Stimulated activated naive CD8-positive, alpha-beta T cell treated with anti-CD3 and anti-CD28 coated beads, Interleukin-15, amount 100 ng/mL, for 72 hours (primary cell): ENCODE measurements around the gene FDX1.

Source experiments
- ATAC-seq: fragments of 150-1000 bp; cut with Tn5 transposase; 2 replicates; pipeline ENCODE4 v1.10.0; 2021; ENCODE audit warnings: mild to moderate bottlenecking, moderate library complexity
- DNase-seq, 2 donors: peaks; one replicate each; pipeline ENCODE4 v3.0.0; 2021 to 2022
- H3K27ac Mint-ChIP-seq, 2 donors: one replicate each; pipeline ENCODE4 v1.8.0; 2022; ENCODE audit warnings: mild to moderate bottlenecking in 2 of 2, mixed read lengths in 2 of 2, moderate library complexity in 2 of 2
- H3K27me3 Mint-ChIP-seq: one replicate; pipeline ENCODE4 v1.8.0; 2022; ENCODE audit warnings: mixed read lengths
- H3K4me1 Mint-ChIP-seq: one replicate; pipeline ENCODE4 v1.8.0; 2022; ENCODE audit warnings: mild to moderate bottlenecking, mixed read lengths
- H3K4me3 Mint-ChIP-seq, 2 donors: one replicate each; pipeline ENCODE4 v1.8.0; 2022; ENCODE audit warnings: mild to moderate bottlenecking in 2 of 2, mixed read lengths in 2 of 2, moderate library complexity in 1 of 2
- H3K9me3 Mint-ChIP-seq, 2 donors: one replicate each; pipeline ENCODE4 v1.8.0; 2022; ENCODE audit warnings: mixed read lengths in 2 of 2

Gene FDX1

GRCh38 chr11:110446061-110446460 lies 16.3 kb downstream of the FDX1 start:
- Mint-ChIP-seq H3K4me3 (no peak overlapping the region), H3K27ac (no peak overlapping the region), H3K9me3 (no peaks in the 10 kb centered on the region), H3K27me3 (no peaks in the 10 kb centered on the region), H3K4me1 (peaks cover 39% of the 10 kb centered on the region)
- ATAC-seq (no peak), DNase-seq (no peak)

GRCh38 chr11:110446594-110446993 lies 16.8 kb downstream of the FDX1 start:
- DNase-seq (no peak), ATAC-seq (no peak)
- Mint-ChIP-seq H3K27me3 (no peaks in the 10 kb centered on the region), H3K4me1 (peaks cover 38% of the 10 kb centered on the region), H3K27ac (no peak overlapping the region), H3K9me3 (no peaks in the 10 kb centered on the region), H3K4me3 (no peak overlapping the region)

DNA sequence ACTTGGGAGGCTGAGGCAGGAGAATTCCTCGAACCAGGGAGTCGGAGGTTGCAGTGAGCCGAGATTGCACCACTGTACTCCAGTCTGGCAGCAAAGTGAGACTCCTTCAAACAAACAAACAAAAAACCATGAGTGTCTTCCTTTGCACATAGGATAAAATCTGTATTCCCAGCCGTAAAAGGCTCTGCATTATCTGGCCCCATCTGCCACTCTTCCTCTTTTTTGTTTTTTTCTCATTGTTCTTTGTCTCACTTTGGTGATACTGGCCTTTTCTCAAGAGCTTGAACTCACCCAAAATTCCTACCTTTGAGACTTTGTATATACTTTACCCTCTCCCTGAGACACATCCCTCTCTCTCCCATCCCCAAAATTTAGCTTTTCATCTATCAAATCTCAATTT lies 17.6 kb downstream of the FDX1 start:
- H3K4me3 Mint-ChIP-seq: no peak overlapping the region
- H3K9me3 Mint-ChIP-seq: peaks cover 0 to 6% of the 10 kb centered on the region in 2 donors
- ATAC-seq (no peak), DNase-seq (no peak)
- H3K4me1 Mint-ChIP-seq: peaks cover 38% of the 10 kb centered on the region
- no peak overlapping the region for H3K27ac Mint-ChIP-seq
- no peaks in the 10 kb centered on the region for H3K27me3 Mint-ChIP-seq

DNA sequence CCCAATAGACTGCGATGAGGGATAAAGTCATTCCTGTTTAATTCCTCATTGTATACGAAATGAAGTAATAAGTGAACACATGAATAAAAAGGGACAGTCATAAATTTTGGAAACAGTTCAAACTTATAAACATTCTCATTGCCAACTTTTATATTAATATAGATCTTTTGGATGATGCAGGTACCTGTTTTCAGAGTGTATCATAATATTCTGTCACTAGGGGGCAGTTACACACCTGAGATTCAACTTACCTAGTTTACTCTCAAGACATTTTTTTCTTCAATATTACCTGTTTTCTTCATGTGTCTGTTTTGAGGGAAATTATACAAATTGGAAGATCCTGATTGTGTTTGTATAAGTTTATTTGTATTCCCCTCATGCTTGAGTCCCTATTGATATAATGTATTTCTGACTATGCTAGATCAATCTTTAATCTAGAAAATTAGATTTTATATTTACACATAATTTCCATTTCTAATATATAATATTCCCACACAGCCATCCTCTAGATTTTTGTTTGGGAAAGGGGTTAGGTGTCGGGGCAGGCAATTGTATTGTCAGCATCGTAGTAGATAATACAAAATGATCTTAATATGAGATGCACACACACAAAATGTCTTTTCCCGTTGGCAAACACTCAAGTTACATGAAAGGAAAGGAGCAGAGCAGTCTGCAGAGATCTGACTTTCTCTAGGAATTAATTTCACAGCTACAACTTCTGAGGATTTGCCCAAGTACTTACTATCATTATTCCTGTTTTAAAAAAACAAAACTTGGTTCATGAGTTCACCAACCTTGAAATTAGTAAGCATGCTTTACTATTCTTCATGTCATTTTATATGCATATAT lies 18.4 kb downstream of the FDX1 start:
- no peak for ATAC-seq
- Mint-ChIP-seq H3K27ac (no peak overlapping the region), H3K27me3 (no peaks in the 10 kb centered on the region)

GRCh38 chr11:110450246-110450645 lies 20.5 kb downstream of the FDX1 start:
- Mint-ChIP-seq H3K4me3 (no peak overlapping the region), H3K27ac (no peak overlapping the region)
- ATAC-seq: no peak

More for the DNA sequence above, 18.4 kb downstream of the FDX1 start:
- peaks cover 0 to 9% of the 10 kb centered on the region in 2 donors for H3K9me3 Mint-ChIP-seq
- DNase-seq: no peak
- H3K4me3 Mint-ChIP-seq: no peak overlapping the region
- H3K4me1 Mint-ChIP-seq: peaks cover 38% of the 10 kb centered on the region

DNA sequence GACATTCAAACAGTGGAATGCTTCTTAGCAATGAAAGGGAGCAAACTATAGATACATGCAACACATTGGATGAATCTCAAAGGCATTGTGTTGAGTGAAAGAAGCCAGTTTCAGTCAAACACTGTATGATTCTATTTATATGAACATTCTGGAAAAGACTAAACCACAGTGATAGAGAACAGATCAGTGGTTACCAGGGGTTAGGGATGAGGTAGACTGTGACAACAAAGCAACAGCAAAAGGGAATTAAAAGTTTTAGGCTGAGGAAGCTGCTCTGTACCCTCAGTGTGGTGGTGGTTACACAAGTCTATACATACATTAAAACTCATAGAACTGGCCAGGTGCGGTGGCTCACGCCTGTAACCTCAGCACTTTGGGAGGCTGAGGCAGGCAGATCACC lies 23.0 kb downstream of the FDX1 start:
- DNase-seq (peak in 1 of 2 donors; percentile 14), ATAC-seq (peak; percentile 81)
- Mint-ChIP-seq H3K27me3 (no peaks in the 10 kb centered on the region), H3K9me3 (peaks cover 0 to 9% of the 10 kb centered on the region in 2 donors), H3K27ac (no peak overlapping the region), H3K4me3 (peak overlapping the region in 1 of 2 donors; percentile 15), H3K4me1 (peaks cover 52% of the 10 kb centered on the region)

More at GRCh38 chr11:110450246-110450645, 20.5 kb downstream of the FDX1 start:
- DNase-seq: no peak
- Mint-ChIP-seq H3K4me1 (peaks cover 48% of the 10 kb centered on the region), H3K9me3 (peaks cover 0 to 9% of the 10 kb centered on the region in 2 donors), H3K27me3 (no peaks in the 10 kb centered on the region)

DNA sequence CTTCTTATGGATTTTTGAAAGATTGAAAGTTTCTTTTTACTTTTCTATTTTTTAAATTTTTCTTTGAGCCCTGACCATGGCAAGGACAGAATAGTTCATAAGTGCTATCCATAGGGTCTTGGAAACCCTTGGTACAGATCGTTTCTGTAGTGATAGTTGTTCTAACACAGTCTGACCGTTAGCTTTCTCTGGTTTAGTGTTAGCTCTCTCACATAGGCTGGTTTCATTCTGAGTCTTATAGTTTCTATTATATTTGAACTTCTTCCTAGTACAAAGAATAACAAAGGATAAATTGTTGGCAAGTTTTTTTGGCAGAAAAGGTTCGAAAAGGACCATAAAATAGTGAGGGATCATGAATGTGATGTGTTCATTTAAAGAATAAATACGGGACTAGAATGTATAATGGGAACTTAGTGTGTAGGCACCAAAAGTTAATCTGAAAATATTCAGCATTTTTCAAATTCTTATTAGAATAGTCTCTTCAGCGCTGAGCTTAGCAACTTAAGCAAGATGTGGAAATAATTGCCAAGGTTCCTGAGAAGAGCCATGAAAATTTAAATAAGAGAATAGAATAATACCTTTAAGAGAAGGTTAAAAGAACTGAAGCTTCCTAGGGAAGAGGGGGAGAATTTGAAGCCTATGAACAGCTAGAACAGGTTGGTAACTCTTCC lies 24.1 kb downstream of the FDX1 start:
- Mint-ChIP-seq H3K27ac (peak overlapping the region; percentile 52 to 71), H3K4me1 (peaks cover 49% of the 10 kb centered on the region), H3K9me3 (peaks cover 0 to 9% of the 10 kb centered on the region in 2 donors), H3K4me3 (peak overlapping the region; percentile 64 to 79), H3K27me3 (no peaks in the 10 kb centered on the region)
- no peak for DNase-seq
- peak; percentile 79 for ATAC-seq

DNA sequence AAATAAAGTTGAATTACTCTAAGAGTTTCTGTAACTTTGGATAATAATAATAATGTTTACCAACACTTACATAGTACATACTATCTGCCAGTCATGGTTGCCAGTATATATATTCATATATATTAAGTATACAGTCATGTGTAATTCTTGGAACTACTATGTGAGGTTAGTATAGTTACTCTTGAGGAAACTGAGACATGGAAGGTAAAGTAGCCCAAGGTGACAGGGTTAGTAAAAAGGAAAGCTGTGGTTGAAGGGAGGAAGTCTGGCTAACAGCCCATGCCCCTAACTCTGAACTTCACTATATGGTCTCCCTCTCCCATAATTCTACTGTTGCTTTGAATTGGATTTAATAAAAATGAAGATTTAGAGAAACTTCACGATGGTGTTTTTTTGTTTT lies 24.9 kb downstream of the FDX1 start:
- ATAC-seq (peak; percentile 83), DNase-seq (no peak)
- peaks cover 49% of the 10 kb centered on the region for H3K4me1 Mint-ChIP-seq
- H3K27ac Mint-ChIP-seq: no peak overlapping the region
- peak overlapping the region in 1 of 2 donors; percentile 79 for H3K4me3 Mint-ChIP-seq
- H3K9me3 Mint-ChIP-seq: peaks cover 0 to 9% of the 10 kb centered on the region in 2 donors
- H3K27me3 Mint-ChIP-seq: no peaks in the 10 kb centered on the region

DNA sequence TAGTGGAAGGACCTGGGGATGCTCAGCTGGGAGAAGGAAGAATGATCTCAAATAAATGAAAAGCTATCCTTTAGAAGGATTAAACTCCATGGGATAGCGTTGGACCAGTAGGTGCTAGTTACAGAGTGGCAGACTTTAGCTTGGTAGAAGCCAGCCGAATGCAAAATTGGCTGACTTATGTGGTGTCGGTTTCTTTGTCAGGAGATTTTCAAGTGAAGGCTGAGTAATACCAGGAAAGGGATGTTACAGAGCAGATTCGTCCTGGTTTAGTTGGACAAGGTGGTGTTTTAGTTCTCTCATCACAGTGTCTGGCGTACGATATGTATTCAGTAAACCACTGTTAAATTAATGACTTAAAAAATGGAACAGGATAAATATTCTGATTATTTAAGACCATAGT lies 26.0 kb downstream of the FDX1 start:
- peak; percentile 33 for ATAC-seq
- H3K27ac Mint-ChIP-seq: peak overlapping the region in 1 of 2 donors; percentile 66
- no peak for DNase-seq
- no peaks in the 10 kb centered on the region for H3K27me3 Mint-ChIP-seq
- H3K4me3 Mint-ChIP-seq: peak overlapping the region in 1 of 2 donors; percentile 54
- H3K9me3 Mint-ChIP-seq: peaks cover 0 to 9% of the 10 kb centered on the region in 2 donors
- H3K4me1 Mint-ChIP-seq: peaks cover 49% of the 10 kb centered on the region

DNA sequence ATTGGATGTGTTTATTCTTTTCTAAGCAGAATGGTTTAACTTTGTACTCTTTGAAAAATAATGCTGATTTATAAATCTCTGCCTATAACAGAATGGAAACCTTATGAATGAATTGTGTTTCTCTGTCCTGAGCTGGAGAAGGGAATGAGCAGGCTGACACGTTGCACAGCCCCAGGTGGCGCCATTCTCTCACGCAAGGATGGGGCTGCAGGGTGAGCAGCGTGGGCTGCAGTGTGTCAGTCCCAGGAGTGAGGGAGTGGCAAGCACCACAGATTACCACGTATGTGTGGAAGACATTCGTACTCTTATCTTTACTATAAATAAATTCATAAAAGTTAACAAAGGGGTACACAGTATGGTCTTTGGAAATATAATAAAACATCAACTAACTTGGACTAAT lies 33.4 kb downstream of the FDX1 start:
- Mint-ChIP-seq H3K4me1 (no peaks in the 10 kb centered on the region), H3K4me3 (no peak overlapping the region), H3K27me3 (no peaks in the 10 kb centered on the region), H3K27ac (no peak overlapping the region), H3K9me3 (no peaks in the 10 kb centered on the region)
- DNase-seq: peak in 1 of 2 donors; percentile 18
- peak; percentile 53 for ATAC-seq

GRCh38 chr11:110465231-110465630 lies 35.5 kb downstream of the FDX1 start:
- Mint-ChIP-seq H3K27ac (no peak overlapping the region), H3K4me1 (no peaks in the 10 kb centered on the region), H3K27me3 (no peaks in the 10 kb centered on the region), H3K4me3 (no peak overlapping the region), H3K9me3 (no peaks in the 10 kb centered on the region)
- no peak for DNase-seq
- ATAC-seq: no peak

GRCh38 chr11:110467556-110467955 lies 37.8 kb downstream of the FDX1 start:
- Mint-ChIP-seq H3K9me3 (no peaks in the 10 kb centered on the region), H3K27ac (no peak overlapping the region), H3K4me3 (no peak overlapping the region), H3K27me3 (no peaks in the 10 kb centered on the region), H3K4me1 (no peaks in the 10 kb centered on the region)
- no peak for ATAC-seq
- no peak for DNase-seq

GRCh38 chr11:110468121-110468520 lies 38.4 kb downstream of the FDX1 start:
- H3K4me1 Mint-ChIP-seq: no peaks in the 10 kb centered on the region
- no peaks in the 10 kb centered on the region for H3K27me3 Mint-ChIP-seq
- H3K4me3 Mint-ChIP-seq: no peak overlapping the region
- H3K9me3 Mint-ChIP-seq: no peaks in the 10 kb centered on the region
- DNase-seq: no peak
- no peak for ATAC-seq
- H3K27ac Mint-ChIP-seq: no peak overlapping the region

GRCh38 chr11:110469127-110469526 lies 39.4 kb downstream of the FDX1 start:
- no peaks in the 10 kb centered on the region for H3K27me3 Mint-ChIP-seq
- H3K27ac Mint-ChIP-seq: no peak overlapping the region
- DNase-seq: no peak
- H3K4me1 Mint-ChIP-seq: no peaks in the 10 kb centered on the region
- no peak for ATAC-seq
- H3K9me3 Mint-ChIP-seq: no peaks in the 10 kb centered on the region
- H3K4me3 Mint-ChIP-seq: no peak overlapping the region

DNA sequence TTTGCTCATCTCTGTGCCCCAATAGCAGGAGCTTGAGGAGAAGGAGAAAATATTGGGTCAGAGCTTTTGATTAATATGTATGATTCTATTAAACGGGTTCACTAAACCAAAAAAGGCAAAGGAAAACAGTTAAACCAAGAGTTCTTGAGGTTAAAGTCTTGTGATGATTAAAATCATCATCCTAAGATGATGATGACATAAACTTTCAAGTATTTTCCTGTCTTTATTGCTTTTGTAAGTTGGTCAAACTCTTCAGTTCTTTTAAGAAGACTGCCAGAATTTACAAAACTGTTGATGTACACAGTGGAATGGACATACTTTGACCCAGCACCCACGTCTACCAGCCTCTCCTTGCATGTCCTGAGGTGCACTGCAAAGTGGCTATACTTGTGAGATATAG lies 41.0 kb downstream of the FDX1 start:
- no peak for DNase-seq
- Mint-ChIP-seq H3K27ac (no peak overlapping the region), H3K4me1 (no peaks in the 10 kb centered on the region), H3K27me3 (no peaks in the 10 kb centered on the region), H3K9me3 (no peaks in the 10 kb centered on the region), H3K4me3 (no peak overlapping the region)
- ATAC-seq: no peak

GRCh38 chr11:110471371-110471770 lies 41.6 kb downstream of the FDX1 start:
- H3K4me3 Mint-ChIP-seq: no peak overlapping the region
- H3K4me1 Mint-ChIP-seq: no peaks in the 10 kb centered on the region
- no peaks in the 10 kb centered on the region for H3K9me3 Mint-ChIP-seq
- DNase-seq (no peak), ATAC-seq (no peak)
- no peaks in the 10 kb centered on the region for H3K27me3 Mint-ChIP-seq
- no peak overlapping the region for H3K27ac Mint-ChIP-seq
